HG03159 (cell line): Measurements from ENCODE around the gene MVB12B.
A peak's percentile ranks its signal among the peaks of the same experiment; 100 is the strongest.
"Not testable (repeated sequence)": the region's sequence is repeated elsewhere in the genome, so short reads cannot be mapped to it uniquely, and the experiment has no call there.

Experiments
- ATAC-seq: cut with Tn5 transposase; IDR thresholded peaks from one replicate; pipeline ENCODE4 v1.9.1; 2021; ENCODE audit warnings: mild to moderate bottlenecking, moderate library complexity; ENCODE audit not compliant: unreplicated experiment

MVB12B gene, protein sequence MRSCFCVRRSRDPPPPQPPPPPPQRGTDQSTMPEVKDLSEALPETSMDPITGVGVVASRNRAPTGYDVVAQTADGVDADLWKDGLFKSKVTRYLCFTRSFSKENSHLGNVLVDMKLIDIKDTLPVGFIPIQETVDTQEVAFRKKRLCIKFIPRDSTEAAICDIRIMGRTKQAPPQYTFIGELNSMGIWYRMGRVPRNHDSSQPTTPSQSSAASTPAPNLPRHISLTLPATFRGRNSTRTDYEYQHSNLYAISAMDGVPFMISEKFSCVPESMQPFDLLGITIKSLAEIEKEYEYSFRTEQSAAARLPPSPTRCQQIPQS

DNA sequence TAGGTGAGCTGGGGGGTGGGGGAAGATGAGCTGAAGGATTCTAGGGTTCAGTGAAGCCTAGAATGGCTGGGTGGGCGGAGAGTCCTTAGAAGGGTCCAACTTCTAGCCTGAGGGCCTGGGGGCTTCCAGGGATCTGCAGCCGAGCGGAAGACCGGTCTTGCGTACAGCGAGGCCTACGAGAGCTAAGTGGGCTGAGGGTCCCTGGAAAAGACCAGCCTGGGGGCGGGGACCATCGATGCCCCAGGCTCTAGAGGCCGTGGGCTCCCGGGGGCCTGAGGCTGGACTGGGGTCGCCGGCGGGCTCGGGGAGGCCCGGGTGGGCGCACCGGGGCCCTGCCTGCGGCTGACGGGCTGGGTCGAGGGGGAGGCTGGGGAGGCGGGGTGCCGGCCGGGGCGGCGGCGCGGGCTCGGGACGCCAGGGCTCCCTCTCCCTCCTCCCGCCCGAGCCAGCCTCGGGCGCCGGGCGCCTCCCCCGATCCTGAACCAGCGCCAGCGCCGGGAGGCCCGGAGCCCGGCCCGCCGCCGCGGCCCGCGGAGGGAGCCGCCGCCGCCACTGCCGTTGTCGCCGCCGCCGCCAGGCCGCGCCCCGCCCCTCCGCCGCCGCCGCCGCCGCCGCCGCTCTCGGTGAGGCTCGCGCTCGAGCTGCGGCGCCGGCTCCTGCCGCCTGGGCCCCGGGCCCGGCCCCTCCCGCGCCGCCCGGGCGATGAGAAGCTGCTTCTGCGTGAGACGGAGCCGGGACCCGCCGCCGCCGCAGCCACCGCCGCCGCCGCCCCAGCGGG lies at the start of gene MVB12B:
Gene MVB12B, plus strand, starts transcription at position 602 of the 778 bp plus-strand sequence. Its CDS starts 101 bp downstream, at position 703.
- ATAC-seq = peak; percentile 52

- ATAC-seq = no peak
These were observed 42.7 kb upstream of the MVB12B start for GRCh38 chr9:126283799-126284465.

DNA sequence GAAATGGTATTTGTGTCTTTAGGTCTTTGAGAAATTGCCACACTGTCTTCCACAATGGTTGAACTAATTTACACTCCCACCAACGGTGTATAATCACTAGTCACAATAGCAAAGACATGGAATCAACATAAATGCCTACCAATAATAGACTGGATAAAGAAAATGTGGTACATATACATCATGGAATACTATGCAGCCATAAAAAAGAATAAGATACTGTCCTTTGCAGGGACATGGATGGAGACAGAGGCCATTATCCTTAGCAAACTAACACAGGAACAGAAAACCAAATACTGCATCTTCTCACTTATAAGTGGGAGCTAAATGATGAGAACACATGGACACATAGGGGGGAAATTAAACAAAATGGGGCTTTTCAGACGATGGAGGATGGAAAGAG lies 41.0 kb upstream of the MVB12B start:
- ATAC-seq = not testable (repeated sequence)

DNA sequence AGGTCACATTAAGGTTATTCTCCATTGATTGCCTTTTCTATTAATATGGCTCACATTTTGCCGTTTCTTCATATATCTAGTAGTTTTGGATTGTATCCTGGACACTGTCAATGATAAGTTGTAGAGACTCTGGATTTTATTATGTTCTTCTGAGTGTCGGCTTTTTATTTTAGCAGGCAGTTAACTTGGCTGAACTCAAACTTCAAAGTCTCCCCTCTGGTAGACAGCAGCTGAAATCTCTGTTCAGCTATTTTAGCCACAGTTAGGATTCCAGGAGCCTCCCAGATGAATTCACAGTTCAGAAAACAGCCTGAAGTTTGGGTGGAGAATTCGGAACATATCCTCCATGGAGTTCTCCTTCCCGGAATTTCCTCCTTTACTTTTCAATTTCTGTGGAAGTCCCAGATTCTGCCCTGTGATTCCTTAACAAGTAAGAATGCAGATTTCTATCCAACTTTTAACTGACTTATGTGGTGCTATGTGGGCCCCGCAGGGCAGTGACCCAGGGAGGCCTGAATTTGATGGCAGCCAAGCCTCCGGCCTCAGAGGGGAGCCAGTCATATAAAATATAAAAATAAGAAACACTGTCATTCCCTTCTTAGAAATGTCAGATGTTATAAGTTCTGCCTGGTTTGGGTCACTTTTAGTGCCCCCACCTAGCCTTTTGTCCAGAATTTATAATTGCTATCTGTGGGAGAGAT lies 39.3 kb upstream of the MVB12B start:
- no peak for ATAC-seq

GRCh38 chr9:126290871-126291270 lies 35.8 kb upstream of the MVB12B start:
- ATAC-seq = no peak

DNA sequence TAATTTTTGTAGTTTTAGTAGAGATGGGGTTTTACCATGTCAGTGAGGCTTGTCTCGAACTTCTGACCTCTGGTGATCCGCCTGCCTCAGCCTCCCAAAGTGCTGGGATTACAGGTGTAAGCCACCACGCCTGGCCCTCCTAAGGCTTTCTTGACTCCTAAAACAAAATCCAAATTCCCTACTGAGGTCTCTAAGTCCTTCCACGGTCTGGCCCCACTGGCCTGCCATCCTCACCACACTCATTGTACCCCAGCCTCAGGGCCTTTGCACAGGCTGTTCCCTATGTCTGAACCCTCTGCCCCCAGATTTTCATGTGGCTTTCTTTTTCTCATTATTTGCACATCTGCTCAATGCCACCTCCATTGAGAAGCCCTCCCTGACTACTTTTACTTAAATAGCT lies 34.7 kb upstream of the MVB12B start:
- ATAC-seq = no peak

DNA sequence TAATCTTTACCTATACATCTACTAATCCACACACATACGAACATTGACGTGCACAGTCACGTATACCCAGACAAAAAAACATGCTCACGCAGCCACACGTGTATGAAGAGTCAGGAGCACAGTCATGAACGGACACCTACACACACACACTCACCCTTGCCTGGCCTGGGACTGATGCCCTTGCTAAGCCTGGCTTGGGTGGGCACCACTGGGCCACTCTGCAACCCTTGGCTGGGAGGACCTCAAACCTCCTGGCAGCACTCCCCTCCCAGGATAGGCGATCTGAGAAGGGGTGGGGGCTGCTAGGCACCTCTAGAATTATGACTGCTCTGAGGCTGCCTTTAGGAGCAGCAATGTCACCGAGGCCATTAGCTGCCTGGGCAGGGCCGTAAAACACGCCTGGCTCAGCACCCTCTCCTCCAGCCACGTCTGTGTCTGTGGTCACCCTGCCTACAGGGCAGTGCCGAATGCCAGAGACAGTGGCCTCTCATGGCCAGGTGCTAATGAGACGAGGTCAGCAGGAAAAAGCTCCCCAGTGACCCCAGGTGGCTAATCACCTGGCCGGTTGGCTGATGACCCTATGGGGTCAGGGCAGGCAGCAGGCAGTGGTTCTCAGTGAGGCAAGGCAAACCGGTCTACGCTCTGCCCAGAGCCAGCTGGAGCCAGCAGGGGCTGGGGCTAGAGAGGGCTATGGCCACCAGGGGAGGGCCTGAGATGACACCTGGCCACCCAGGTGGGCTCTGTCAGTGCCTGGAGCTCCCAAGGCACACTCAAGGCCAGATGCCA lies 33.7 kb upstream of the MVB12B start:
- ATAC-seq = no peak

DNA sequence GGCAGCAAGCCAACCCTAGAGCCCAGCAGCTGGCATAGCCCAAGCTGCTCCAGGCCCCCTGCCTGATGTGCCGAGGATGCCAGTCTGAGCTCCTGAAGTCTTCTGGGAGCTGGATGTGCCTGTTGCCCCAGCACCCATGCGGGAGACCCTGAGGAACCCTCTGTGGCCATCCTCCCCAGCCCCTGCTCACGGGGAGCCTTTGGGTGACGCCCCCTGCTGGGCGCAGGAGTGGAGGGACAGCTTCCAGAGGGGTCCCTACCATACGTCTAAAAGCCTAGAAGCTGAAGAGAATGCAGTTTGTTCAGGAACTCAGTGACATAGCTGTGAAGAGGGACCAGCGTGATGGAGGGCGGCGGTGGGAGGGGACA lies 33.1 kb upstream of the MVB12B start:
- no peak for ATAC-seq

DNA sequence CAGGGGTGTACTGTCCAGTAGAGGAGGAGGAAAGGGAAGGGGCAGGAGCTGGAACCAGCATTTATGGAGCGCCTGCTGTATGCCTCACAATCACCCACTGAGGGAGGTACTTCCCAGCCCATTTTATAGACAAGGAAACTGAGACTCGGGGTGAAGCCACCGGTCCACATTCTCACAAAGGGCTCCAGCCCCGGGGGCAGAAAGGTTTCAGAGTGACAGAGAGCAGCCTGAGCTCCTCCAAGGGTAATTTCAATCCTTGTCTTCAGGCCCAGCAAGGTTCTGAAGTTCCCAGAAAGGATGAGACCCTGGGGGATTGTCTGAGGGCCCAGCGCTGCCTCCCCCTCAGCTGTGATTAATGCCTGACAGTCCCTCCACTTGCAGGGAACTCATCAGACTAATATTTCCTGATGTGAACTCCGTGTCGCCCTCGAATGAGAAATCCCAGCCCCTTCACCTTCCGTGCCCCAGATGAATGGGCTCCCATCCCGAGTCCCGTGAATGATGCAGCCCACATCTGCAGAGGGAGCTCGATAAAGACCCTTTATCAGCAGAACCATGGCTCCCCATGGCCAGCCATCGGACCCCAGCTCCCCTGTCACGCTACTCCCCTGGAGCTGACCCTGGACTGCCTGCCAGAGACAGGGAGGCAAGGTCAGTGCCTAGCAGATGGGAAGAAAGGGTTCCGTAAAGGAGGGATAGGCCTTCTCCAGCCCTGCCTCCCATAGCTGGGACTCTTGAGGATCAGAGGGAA lies 32.1 kb upstream of the MVB12B start:
- ATAC-seq = no peak

- ATAC-seq = no peak
These were observed 31.5 kb upstream of the MVB12B start for GRCh38 chr9:126295082-126295477.

DNA sequence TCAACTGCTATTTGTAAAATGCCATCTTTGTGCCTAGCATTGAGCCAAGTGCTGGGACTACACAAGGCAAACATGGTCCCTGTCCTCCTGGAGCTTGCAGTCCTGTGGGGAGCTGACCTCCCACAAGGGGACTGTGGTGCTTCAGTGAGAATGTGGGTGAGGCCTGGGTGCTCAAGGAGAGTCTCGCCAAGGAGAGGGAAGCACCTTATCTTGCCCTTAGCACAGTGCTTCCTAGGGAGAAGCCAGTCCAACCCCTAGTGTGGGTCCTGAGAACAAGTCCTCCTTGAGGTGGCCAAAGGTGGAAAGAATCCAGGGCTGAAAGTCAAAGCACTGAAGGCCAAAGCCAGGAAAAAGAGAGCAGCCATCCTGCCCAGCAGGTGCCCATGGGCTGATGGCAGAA lies 31.1 kb upstream of the MVB12B start:
- ATAC-seq = no peak

- ATAC-seq = no peak
These were observed 30.6 kb upstream of the MVB12B start for GRCh38 chr9:126295936-126296600.

- no peak for ATAC-seq
These were observed 29.9 kb upstream of the MVB12B start for GRCh38 chr9:126296687-126297086.

DNA sequence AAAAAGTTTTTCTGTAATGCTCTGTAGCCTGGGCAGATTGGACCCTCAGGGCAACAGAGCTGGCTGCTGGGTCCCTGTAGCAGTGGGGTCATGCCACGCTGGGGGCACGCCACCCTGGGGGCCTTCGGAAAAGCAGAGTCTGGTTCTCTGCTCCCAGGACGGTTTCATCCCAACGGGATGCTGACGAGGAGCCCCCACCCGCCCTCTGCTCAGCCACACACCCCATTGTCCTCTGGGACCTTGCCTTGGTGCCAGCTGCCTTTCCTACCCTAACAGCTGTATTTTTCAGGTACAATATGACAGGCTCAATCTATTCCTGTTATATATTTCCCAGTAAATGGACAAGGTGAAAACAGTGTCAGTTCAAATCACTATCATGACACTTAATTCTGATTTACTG lies 29.0 kb upstream of the MVB12B start:
- ATAC-seq = no peak

DNA sequence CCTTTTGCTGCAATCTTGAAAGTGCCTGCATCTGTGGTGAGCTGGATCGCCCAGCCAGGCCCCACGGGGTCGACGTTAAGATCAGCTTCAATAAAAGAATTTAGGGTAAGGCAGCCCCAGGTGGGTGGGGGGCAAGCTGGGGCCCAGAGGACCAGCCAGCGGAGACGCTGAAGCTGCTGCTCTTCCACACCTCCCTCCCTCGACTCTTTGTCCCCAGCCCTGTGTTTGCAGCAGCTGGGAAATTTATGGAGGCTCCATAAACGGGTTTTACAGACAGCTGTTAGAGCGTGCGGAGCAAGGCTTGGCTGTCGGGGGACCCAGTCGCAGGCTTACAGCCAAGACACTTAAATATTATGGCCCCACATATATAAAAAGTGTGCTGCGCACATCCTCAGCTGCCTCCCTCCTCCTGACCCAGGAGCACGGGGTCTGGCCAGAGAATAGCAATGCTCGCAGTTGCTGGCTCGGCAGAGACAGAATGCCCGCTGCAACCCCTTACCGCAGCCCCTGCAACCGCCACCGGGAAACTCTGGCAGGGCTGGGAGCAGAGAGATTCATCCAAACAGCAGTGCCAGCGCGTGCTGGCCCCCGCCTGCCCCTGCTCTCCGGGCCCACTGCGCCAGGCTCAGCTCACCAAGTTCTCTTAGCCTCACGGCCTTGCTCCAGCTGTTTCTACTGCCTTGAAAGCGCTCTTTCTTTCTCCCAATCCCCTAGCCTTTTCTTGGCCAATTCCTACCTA lies 28.4 kb upstream of the MVB12B start:
- no peak for ATAC-seq

DNA sequence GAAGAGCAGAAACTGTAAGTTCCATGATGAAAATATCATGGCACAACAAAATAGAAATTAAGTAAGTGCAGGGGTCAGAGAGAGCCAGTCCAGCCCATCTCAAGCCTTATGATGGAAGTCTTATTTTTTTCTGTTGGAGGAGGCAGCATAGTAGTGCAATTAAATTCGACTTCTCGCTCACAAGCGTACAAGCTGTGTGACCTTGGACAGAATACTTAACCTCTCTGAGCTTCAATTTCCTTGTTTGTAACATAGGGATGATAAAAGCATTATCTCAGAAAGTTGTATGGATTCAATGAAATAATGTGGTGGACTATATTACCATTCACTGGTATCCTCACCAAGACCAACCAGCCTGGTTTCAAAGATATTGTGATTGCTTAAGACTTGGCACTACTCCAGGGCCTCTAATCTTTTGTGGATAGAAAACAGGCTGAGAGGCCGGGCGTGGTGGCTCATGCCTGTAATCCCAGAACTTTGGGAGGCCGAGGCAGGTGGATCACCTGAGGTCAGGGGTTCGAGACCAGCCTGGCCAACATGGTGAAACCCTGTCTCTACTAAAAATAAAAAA lies 26.8 kb upstream of the MVB12B start:
- ATAC-seq = no peak

DNA sequence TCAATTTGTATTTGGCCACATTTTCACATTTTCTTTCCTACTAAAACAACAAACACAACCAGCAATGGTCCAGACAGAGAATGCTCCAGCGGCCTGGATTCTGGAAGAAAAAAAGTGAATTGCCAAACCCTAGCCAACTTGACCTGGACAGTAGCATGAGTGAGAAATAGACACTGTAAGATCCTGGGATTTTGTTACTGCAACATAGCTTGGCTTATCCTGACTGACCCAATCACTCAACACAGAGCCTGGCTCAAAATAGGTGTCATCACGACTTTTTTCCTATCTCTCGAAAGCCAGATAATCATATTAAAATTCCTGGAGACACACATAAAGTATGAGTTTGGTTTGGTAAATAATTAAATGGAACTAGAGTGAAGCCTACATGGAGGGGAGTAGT lies 25.4 kb upstream of the MVB12B start:
- ATAC-seq = no peak

DNA sequence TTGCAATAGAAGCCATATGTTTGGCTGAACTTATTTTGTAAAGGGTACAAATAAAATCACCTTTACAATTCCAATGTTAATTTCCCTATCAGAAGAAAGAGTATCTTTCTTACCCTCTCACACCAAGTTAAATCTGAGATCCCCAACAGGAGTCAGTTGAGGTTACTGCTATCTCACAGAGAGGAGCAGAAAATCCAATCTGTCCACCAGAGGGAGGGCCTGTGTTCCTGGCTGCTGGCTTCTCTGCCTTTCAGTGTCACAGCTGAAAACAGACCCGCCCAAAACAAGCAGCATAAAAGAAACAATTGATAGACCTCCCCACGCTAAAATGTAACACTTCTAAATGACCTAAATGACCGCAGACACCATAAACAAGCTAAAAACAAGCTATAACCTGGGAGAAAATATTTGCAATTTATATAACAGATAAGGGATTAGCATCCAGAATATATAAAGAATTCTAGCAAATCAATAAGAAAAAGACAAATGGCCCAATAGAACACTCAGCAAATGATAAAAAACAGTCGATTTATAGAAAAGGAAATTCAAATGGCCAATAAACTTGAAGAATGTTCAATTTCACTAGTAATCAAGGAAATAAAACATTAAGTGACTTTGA lies 24.5 kb upstream of the MVB12B start:
- ATAC-seq = no peak
